GM21360 (cell line): ENCODE results near the gene ATP8A2.

ENCODE experiments used
- ATAC-seq: cut with Tn5 transposase; IDR thresholded peaks from one replicate; pipeline ENCODE4 v1.9.1; 2021; ENCODE audit warnings: mild to moderate bottlenecking, moderate library complexity; ENCODE audit not compliant: unreplicated experiment

The ATP8A2 gene

GRCh38 chr13:25608181-25608580, 236.4 kb downstream of the ATP8A2 start:
- no peak for ATAC-seq

GRCh38 chr13:25616674-25617073, 244.9 kb downstream of the ATP8A2 start:
- ATAC-seq, result no peak

- no peak for ATAC-seq
Measured at GRCh38 chr13:25619897-25620296, 248.1 kb downstream of the ATP8A2 start.

- no peak for ATAC-seq
Measured at GRCh38 chr13:25625414-25625813, 253.6 kb downstream of the ATP8A2 start.

- no peak for ATAC-seq
Measured at GRCh38 chr13:25630329-25630900, 258.6 kb downstream of the ATP8A2 start.

GRCh38 chr13:25632166-25632888, 260.6 kb downstream of the ATP8A2 start:
- ATAC-seq, result no peak

GRCh38 chr13:25633093-25633492, 261.3 kb downstream of the ATP8A2 start:
- ATAC-seq, result no peak

- no peak for ATAC-seq
Measured at GRCh38 chr13:25645681-25646080, 273.9 kb downstream of the ATP8A2 start.

GRCh38 chr13:25649001-25649633, 277.3 kb downstream of the ATP8A2 start:
- no peak for ATAC-seq

GRCh38 chr13:25652764-25653163, 281.0 kb downstream of the ATP8A2 start:
- no peak for ATAC-seq

- ATAC-seq, result no peak
Measured at GRCh38 chr13:25654322-25654721, 282.5 kb downstream of the ATP8A2 start.

- ATAC-seq, result no peak
Measured at GRCh38 chr13:25657157-25657556, 285.4 kb downstream of the ATP8A2 start.

- ATAC-seq, result no peak
Measured at GRCh38 chr13:25659091-25659795, 287.5 kb downstream of the ATP8A2 start.

- no peak for ATAC-seq
Measured at GRCh38 chr13:25660996-25661395, 289.2 kb downstream of the ATP8A2 start.

GRCh38 chr13:25662516-25662915, 290.7 kb downstream of the ATP8A2 start:
- no peak for ATAC-seq

GRCh38 chr13:25668345-25668744, 296.6 kb downstream of the ATP8A2 start:
- no peak for ATAC-seq

GRCh38 chr13:25673711-25674110, 301.9 kb downstream of the ATP8A2 start:
- no peak for ATAC-seq

GRCh38 chr13:25674371-25674770, 302.6 kb downstream of the ATP8A2 start:
- no peak for ATAC-seq

GRCh38 chr13:25675060-25675459, 303.3 kb downstream of the ATP8A2 start:
- ATAC-seq, result no peak

GRCh38 chr13:25677956-25678355, 306.2 kb downstream of the ATP8A2 start:
- ATAC-seq, result no peak

- ATAC-seq, result no peak
Measured at GRCh38 chr13:25678398-25678797, 306.6 kb downstream of the ATP8A2 start.

- ATAC-seq, result no peak
Measured at GRCh38 chr13:25679159-25679558, 307.4 kb downstream of the ATP8A2 start.
